Immature natural killer cell (primary cell): ENCODE results near the gene UNC5C. TPM values are rescaled to one million over a fixed set of nuclear protein-coding genes. Genes with fewer than 3 reads are reported as not detected.

Source experiments
- DNase-seq, 3 donors: peaks; one replicate each; pipeline ENCODE4 v3.0.0; 2022; ENCODE audit warnings: mixed read lengths in 1 of 3
- H3K27ac Mint-ChIP-seq, 6 donors: one replicate each; pipeline ENCODE4 v1.8.0; 2020; ENCODE audit warnings: mixed read lengths in 6 of 6, mild to moderate bottlenecking in 5 of 6, inconsistent platforms in 4 of 6, moderate library complexity in 3 of 6
- H3K27me3 Mint-ChIP-seq, 3 donors: one replicate each; pipeline ENCODE4 v1.8.0; 2020 to 2021; ENCODE audit warnings: low read depth in 3 of 3, mild to moderate bottlenecking in 3 of 3, mixed read lengths in 3 of 3, moderate library complexity in 3 of 3, inconsistent platforms in 1 of 3
- H3K36me3 Mint-ChIP-seq, 3 donors: one replicate each; pipeline ENCODE4 v1.8.0; 2020; ENCODE audit warnings: mixed read lengths in 3 of 3, inconsistent platforms in 2 of 3, mild to moderate bottlenecking in 2 of 3
- H3K4me1 Mint-ChIP-seq, 2 donors: one replicate each; pipeline ENCODE4 v1.8.0; 2020; ENCODE audit warnings: inconsistent platforms in 2 of 2, mild to moderate bottlenecking in 2 of 2, mixed read lengths in 2 of 2, moderate library complexity in 1 of 2
- H3K4me3 Mint-ChIP-seq, 5 donors: one replicate each; pipeline ENCODE4 v1.8.0; 2020; ENCODE audit warnings: mild to moderate bottlenecking in 5 of 5, mixed read lengths in 5 of 5, inconsistent platforms in 3 of 5, moderate library complexity in 3 of 5
- H3K9me3 Mint-ChIP-seq, 6 donors: one replicate each; pipeline ENCODE4 v1.8.0; 2020; ENCODE audit warnings: mild to moderate bottlenecking in 6 of 6, mixed read lengths in 6 of 6, inconsistent platforms in 4 of 6, moderate library complexity in 3 of 6
- polyA plus RNA-seq, 3 donors: library from polyadenylated mRNA; unstranded; fragments of 300-500 nt; fragmentation: Illumina TruSeq; gene quantifications; one replicate each; pipeline ENCODE4 v1.2.3, GENCODE V29; 2021

Gene UNC5C
- polyA plus RNA-seq, 3 donors from 2014 or later = not detected

GRCh38 chr4:95220205-95221175 is 328.3 kb downstream of the UNC5C start:
- Mint-ChIP-seq H3K4me3 (no peak overlapping the region), H3K27ac (no peak overlapping the region), H3K9me3 (peaks cover 0 to 2% (median 0%) of the 10 kb centered on the region in 6 donors), H3K27me3 (no peaks in the 10 kb centered on the region), H3K36me3 (no peaks in the 10 kb centered on the region), H3K4me1 (no peaks in the 10 kb centered on the region)
- no peak for DNase-seq

DNA sequence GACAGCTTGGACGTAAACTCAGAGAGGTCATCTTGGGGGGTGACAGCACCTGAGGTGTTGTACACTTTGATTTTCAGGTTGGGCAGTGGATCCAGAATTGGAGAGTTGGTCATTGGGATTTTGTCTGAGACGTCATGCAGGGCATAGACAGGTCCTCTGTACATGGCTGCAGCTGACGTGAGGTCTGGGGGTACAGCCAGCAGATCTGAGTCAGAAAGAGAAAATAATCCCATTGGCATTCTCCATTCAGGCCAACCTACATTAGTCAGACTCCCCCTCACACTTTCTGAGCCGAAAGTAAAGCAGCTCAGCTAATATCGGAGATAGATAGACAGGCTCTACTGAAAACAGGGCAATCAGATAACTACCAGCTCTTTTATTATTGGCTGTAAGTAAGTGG is 329.7 kb downstream of the UNC5C start:
- Mint-ChIP-seq H3K4me3 (no peak overlapping the region), H3K4me1 (no peaks in the 10 kb centered on the region), H3K27ac (no peak overlapping the region), H3K9me3 (peaks cover 0 to 2% (median 0%) of the 10 kb centered on the region in 6 donors), H3K36me3 (no peaks in the 10 kb centered on the region), H3K27me3 (no peaks in the 10 kb centered on the region)
- DNase-seq = no peak

DNA sequence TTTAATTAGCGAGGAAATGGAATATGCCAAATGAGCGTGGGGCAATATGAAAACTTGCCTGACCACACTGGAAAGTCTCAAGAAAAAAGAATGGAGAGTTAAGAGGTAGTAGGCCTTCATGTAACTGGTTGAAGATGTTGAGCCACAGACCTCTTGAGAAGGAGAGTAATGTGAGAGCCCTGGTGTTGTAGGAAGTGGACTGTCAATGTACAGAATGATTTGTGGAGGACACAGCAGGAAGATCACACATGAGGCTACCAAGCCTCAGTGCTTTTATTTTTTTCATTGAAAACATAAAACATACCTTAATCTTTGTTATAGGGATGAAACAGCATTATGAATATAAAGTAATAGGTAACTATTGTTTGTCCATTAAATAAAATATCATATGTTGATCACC is 331.6 kb downstream of the UNC5C start:
- peaks cover 0 to 4% (median 0%) of the 10 kb centered on the region in 3 donors for H3K36me3 Mint-ChIP-seq
- H3K27me3 Mint-ChIP-seq = peaks cover 0 to 2% (median 0%) of the 10 kb centered on the region in 3 donors
- DNase-seq = no peak

GRCh38 chr4:95216636-95217035 is 332.1 kb downstream of the UNC5C start:
- H3K4me3 Mint-ChIP-seq = no peak overlapping the region
- DNase-seq = no peak
- peaks cover 0 to 4% (median 0%) of the 10 kb centered on the region in 3 donors for H3K36me3 Mint-ChIP-seq
- no peak overlapping the region for H3K27ac Mint-ChIP-seq
- peaks cover 0 to 2% (median 0%) of the 10 kb centered on the region in 3 donors for H3K27me3 Mint-ChIP-seq
- no peaks in the 10 kb centered on the region for H3K4me1 Mint-ChIP-seq
- H3K9me3 Mint-ChIP-seq = no peaks in the 10 kb centered on the region

More for the DNA sequence above, 331.6 kb downstream of the UNC5C start:
- Mint-ChIP-seq H3K4me1 (no peaks in the 10 kb centered on the region), H3K27ac (no peak overlapping the region), H3K4me3 (no peak overlapping the region), H3K9me3 (peaks cover 0 to 2% (median 0%) of the 10 kb centered on the region in 6 donors)

- peaks cover 0 to 4% (median 0%) of the 10 kb centered on the region in 3 donors for H3K36me3 Mint-ChIP-seq
- H3K4me1 Mint-ChIP-seq = no peaks in the 10 kb centered on the region
- peaks cover 0 to 2% (median 0%) of the 10 kb centered on the region in 3 donors for H3K27me3 Mint-ChIP-seq
- H3K27ac Mint-ChIP-seq = no peak overlapping the region
- DNase-seq = no peak
- H3K9me3 Mint-ChIP-seq = no peaks in the 10 kb centered on the region
- no peak overlapping the region for H3K4me3 Mint-ChIP-seq
Observed at GRCh38 chr4:95215991-95216605, 332.7 kb downstream of the UNC5C start.

DNA sequence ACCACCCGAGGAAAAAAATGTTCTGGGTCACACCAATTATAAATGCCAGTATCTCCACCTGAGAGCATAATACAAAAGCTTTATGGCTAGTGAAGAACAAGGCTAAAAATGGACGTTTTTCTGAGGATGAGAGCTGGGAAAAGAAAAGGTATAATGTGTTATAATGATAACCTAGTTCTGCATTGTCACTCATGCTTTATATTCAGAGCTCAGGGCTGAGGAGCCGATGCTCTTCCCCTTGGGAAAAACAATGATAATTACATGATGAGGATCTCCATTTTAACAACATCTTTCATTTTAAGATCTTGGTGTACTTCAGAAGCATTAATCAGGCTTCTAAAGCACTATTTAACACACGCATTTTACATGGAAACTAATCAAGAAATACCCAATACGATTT is 333.7 kb downstream of the UNC5C start:
- H3K27me3 Mint-ChIP-seq = peaks cover 0 to 2% (median 0%) of the 10 kb centered on the region in 3 donors
- H3K36me3 Mint-ChIP-seq = peaks cover 0 to 4% (median 0%) of the 10 kb centered on the region in 3 donors
- no peaks in the 10 kb centered on the region for H3K9me3 Mint-ChIP-seq
- no peak overlapping the region for H3K27ac Mint-ChIP-seq
- no peaks in the 10 kb centered on the region for H3K4me1 Mint-ChIP-seq
- H3K4me3 Mint-ChIP-seq = no peak overlapping the region
- DNase-seq = no peak

DNA sequence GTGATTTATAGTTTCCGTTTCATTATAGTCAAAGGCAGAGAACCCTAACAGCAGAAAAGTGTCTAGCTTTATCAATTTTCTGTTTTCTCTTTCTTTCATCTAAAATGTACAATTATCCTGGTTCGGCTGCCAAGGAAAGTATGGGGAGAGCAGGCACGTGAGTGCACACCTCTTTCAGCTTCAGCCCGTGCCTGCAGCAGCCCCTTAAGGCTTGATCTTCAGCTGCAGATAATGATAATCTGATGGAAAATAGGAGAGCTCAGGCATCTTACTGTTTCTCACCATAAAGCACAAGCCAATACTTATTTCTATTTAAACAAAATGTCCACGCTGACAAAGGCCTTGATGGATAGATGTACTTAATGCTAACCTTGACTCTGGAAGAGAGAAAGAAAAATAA is 334.4 kb downstream of the UNC5C start:
- peaks cover 0 to 4% (median 0%) of the 10 kb centered on the region in 3 donors for H3K36me3 Mint-ChIP-seq
- no peaks in the 10 kb centered on the region for H3K4me1 Mint-ChIP-seq

DNA sequence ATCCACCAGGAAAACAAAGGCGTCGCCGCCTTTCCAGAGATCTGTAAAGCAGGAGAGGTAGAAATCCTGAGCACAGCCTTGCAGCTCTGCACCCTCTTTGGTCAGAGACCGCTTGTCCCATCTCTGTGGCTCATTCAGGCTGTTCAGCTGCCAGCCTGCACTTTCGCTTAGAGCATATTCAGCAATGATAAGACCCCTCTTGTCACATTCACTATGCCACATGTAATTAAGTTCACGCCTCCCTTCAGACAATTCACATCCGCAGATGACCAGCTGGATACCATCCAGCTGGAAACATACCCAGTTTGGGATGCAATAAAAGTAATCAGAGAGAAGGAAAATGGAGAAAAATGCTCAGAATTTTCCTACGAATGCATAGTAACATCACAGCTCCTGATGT is 335.4 kb downstream of the UNC5C start:
- H3K9me3 Mint-ChIP-seq = no peaks in the 10 kb centered on the region
- no peak for DNase-seq
- no peak overlapping the region for H3K4me3 Mint-ChIP-seq
- peaks cover 0 to 2% (median 0%) of the 10 kb centered on the region in 3 donors for H3K27me3 Mint-ChIP-seq
- H3K4me1 Mint-ChIP-seq = no peaks in the 10 kb centered on the region
- H3K36me3 Mint-ChIP-seq = peaks cover 0 to 4% (median 0%) of the 10 kb centered on the region in 3 donors
- no peak overlapping the region for H3K27ac Mint-ChIP-seq

More for the DNA sequence above, 334.4 kb downstream of the UNC5C start:
- Mint-ChIP-seq H3K27ac (no peak overlapping the region), H3K9me3 (no peaks in the 10 kb centered on the region), H3K27me3 (peaks cover 0 to 2% (median 0%) of the 10 kb centered on the region in 3 donors), H3K4me3 (no peak overlapping the region)
- no peak for DNase-seq

- peaks cover 0 to 4% (median 0%) of the 10 kb centered on the region in 3 donors for H3K36me3 Mint-ChIP-seq
- no peaks in the 10 kb centered on the region for H3K4me1 Mint-ChIP-seq
- no peak for DNase-seq
- H3K27ac Mint-ChIP-seq = no peak overlapping the region
- H3K4me3 Mint-ChIP-seq = no peak overlapping the region
- no peaks in the 10 kb centered on the region for H3K9me3 Mint-ChIP-seq
- peaks cover 0 to 2% (median 0%) of the 10 kb centered on the region in 3 donors for H3K27me3 Mint-ChIP-seq
Observed at GRCh38 chr4:95212692-95213091, 336.1 kb downstream of the UNC5C start.

- no peak overlapping the region for H3K4me3 Mint-ChIP-seq
- H3K27me3 Mint-ChIP-seq = peaks cover 0 to 2% (median 2%) of the 10 kb centered on the region in 3 donors
- no peak overlapping the region for H3K27ac Mint-ChIP-seq
- no peaks in the 10 kb centered on the region for H3K4me1 Mint-ChIP-seq
- no peaks in the 10 kb centered on the region for H3K9me3 Mint-ChIP-seq
- H3K36me3 Mint-ChIP-seq = peaks cover 0 to 4% (median 0%) of the 10 kb centered on the region in 3 donors
- DNase-seq = no peak
Observed at GRCh38 chr4:95209927-95210326, 338.8 kb downstream of the UNC5C start.

DNA sequence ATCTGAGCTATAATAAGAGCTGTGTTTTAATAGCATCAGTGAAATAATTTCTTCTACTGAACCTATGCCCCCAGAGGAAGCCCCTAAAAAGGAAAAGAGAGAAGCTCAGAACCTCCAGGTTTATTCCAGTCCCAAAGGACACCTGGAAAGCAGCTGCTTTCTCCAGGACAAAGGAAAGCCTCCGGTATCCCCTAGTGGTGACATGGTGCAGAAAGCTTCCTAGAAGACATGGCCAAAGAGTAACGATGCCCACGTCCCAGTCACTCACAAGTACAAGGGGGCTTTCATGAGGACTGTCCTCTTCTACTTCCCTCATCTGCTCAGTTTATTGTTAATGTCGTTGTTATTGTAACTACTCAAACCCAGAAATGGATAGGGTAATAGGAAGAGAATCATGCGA is 343.9 kb downstream of the UNC5C start:
- peaks cover 0 to 5% (median 0%) of the 10 kb centered on the region in 6 donors for H3K9me3 Mint-ChIP-seq
- H3K4me1 Mint-ChIP-seq = no peaks in the 10 kb centered on the region
- no peak overlapping the region for H3K27ac Mint-ChIP-seq
- no peaks in the 10 kb centered on the region for H3K36me3 Mint-ChIP-seq
- no peak overlapping the region for H3K4me3 Mint-ChIP-seq
- H3K27me3 Mint-ChIP-seq = peaks cover 0 to 2% (median 0%) of the 10 kb centered on the region in 3 donors
- no peak for DNase-seq

GRCh38 chr4:95204267-95204844 is 344.4 kb downstream of the UNC5C start:
- H3K27ac Mint-ChIP-seq = no peak overlapping the region
- no peak for DNase-seq
- peaks cover 0 to 2% (median 0%) of the 10 kb centered on the region in 3 donors for H3K27me3 Mint-ChIP-seq
- H3K4me1 Mint-ChIP-seq = no peaks in the 10 kb centered on the region
- H3K9me3 Mint-ChIP-seq = peaks cover 0 to 5% (median 0%) of the 10 kb centered on the region in 6 donors
- H3K4me3 Mint-ChIP-seq = no peak overlapping the region
- no peaks in the 10 kb centered on the region for H3K36me3 Mint-ChIP-seq

- Mint-ChIP-seq H3K36me3 (no peaks in the 10 kb centered on the region), H3K27ac (no peak overlapping the region), H3K27me3 (peaks cover 0 to 3% (median 0%) of the 10 kb centered on the region in 3 donors), H3K4me3 (no peak overlapping the region), H3K4me1 (no peaks in the 10 kb centered on the region), H3K9me3 (peaks cover 0 to 5% (median 0%) of the 10 kb centered on the region in 6 donors)
- no peak for DNase-seq
Observed at GRCh38 chr4:95198961-95199360, 349.8 kb downstream of the UNC5C start.

GRCh38 chr4:95197353-95197752 is 351.4 kb downstream of the UNC5C start:
- peaks cover 0 to 6% of the 10 kb centered on the region in 2 donors for H3K4me1 Mint-ChIP-seq
- H3K36me3 Mint-ChIP-seq = no peaks in the 10 kb centered on the region
- no peak for DNase-seq
- peaks cover 0 to 5% (median 0%) of the 10 kb centered on the region in 6 donors for H3K9me3 Mint-ChIP-seq
- H3K27me3 Mint-ChIP-seq = peaks cover 0 to 3% (median 2%) of the 10 kb centered on the region in 3 donors
- H3K4me3 Mint-ChIP-seq = no peak overlapping the region
- H3K27ac Mint-ChIP-seq = no peak overlapping the region
